ENCODE results near the gene FANCE.
"Not testable (repeated sequence)": the region's sequence is repeated elsewhere in the genome, so short reads cannot be mapped to it uniquely, and the experiment has no call there.

The FANCE gene

DNA sequence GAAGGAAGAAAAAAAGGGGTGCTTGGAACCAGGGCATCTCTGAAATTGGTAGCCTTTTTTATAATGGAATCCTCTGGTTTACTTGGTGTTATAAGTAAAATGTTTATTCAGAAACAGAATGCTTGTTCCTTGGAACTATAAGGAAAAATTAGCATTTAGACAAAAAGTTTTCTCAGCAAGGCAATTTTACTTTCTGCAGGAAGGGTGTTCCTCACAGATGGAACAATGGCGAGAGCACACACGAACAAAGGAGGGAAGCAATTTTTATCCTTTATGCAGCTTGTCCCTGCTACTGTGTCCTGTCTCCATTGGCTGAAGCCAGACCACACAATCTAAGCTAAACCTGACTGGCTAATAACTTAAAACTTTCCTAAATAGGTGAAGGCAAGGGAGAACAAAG lies 22.7 kb upstream of the FANCE start:
- Histone ChIP-seq H3F3A (ENCODE audit: insufficient read depth) (no peaks in the 10 kb centered on the region), H4K20me1 (ENCODE audit: low read depth, low read length) (no peaks in the 10 kb centered on the region), H3K27ac (ENCODE audit: low read depth, low read length) (no peak overlapping the region), H3K4me3 (ENCODE audit: insufficient read depth, low read length, poor library complexity, severe bottlenecking) (no peak overlapping the region), H3K27me3 (ENCODE audit: low read length) (no peaks in the 10 kb centered on the region), H3K9ac (ENCODE audit: low read length) (no peak overlapping the region), H3K36me3 (ENCODE audit: low read length) (no peaks in the 10 kb centered on the region), H2AFZ (ENCODE audit: low read depth, low read length, severe bottlenecking) (no peak overlapping the region), H3K4me2 (ENCODE audit: low read depth, low read length, poor library complexity, severe bottlenecking) (no peak overlapping the region), H3K9me2 (replicated peaks; ENCODE audit: insufficient read depth, low read length) (no peaks in the 10 kb centered on the region), H3K9me3 (ENCODE audit: insufficient read depth, low read length) (peaks cover 23% of the 10 kb centered on the region; the same call in 1 of the 2 replicates), H3K79me2 (ENCODE audit: insufficient read depth, low read length) (no peaks in the 10 kb centered on the region)
- TF ChIP-seq EZH2phosphoT487 (conservative IDR thresholded peaks at IDR 0.05; ENCODE audit: low read length), result no peak
- TF ChIP-seq, protein P1, sequence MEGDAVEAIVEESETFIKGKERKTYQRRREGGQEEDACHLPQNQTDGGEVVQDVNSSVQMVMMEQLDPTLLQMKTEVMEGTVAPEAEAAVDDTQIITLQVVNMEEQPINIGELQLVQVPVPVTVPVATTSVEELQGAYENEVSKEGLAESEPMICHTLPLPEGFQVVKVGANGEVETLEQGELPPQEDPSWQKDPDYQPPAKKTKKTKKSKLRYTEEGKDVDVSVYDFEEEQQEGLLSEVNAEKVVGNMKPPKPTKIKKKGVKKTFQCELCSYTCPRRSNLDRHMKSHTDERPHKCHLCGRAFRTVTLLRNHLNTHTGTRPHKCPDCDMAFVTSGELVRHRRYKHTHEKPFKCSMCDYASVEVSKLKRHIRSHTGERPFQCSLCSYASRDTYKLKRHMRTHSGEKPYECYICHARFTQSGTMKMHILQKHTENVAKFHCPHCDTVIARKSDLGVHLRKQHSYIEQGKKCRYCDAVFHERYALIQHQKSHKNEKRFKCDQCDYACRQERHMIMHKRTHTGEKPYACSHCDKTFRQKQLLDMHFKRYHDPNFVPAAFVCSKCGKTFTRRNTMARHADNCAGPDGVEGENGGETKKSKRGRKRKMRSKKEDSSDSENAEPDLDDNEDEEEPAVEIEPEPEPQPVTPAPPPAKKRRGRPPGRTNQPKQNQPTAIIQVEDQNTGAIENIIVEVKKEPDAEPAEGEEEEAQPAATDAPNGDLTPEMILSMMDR (IDR thresholded peaks at IDR 0.05; ENCODE audit: insufficient read depth, low read length, poor library complexity, severe bottlenecking), result no peak

DNA sequence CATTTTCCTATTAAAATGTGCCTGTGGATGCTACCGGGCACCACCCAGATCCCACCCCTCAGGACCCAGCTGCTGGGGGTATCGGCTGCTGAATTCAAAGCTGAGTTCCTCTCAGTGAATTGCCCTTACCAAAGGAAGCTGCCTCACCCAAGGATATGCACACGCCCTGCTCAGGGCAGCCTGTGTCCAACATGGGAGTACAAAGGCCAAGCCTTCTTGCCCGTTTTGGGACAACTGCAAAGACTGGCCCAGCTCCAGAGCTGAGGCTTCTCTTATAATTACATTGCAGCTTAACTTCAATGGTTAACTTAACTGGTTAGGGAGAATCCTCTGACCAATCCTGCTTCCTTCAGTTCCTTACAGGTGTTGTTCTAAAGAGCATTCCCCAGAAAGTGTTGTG lies 19.8 kb upstream of the FANCE start:
- no peaks in the 10 kb centered on the region for H3K9me2 ChIP-seq (replicated peaks; ENCODE audit: insufficient read depth, low read length)
- no peak overlapping the region for H3K4me3 ChIP-seq (ENCODE audit: insufficient read depth, low read length, poor library complexity, severe bottlenecking)
- peaks cover 23% of the 10 kb centered on the region; the same call in 1 of the 2 replicates for H3K9me3 ChIP-seq (ENCODE audit: insufficient read depth, low read length)
- H3K4me2 ChIP-seq (ENCODE audit: low read depth, low read length, poor library complexity, severe bottlenecking), result no peak overlapping the region
- no peaks in the 10 kb centered on the region for H4K20me1 ChIP-seq (ENCODE audit: low read depth, low read length)
- no peaks in the 10 kb centered on the region for H3K79me2 ChIP-seq (ENCODE audit: insufficient read depth, low read length)
- TF ChIP-seq EZH2phosphoT487 (conservative IDR thresholded peaks at IDR 0.05; ENCODE audit: low read length), result no peak
- TF ChIP-seq, protein P1 (IDR thresholded peaks at IDR 0.05; ENCODE audit: insufficient read depth, low read length, poor library complexity, severe bottlenecking), result no peak
- no peaks in the 10 kb centered on the region for H3F3A ChIP-seq (ENCODE audit: insufficient read depth)
- H3K27ac ChIP-seq (ENCODE audit: low read depth, low read length), result no peak overlapping the region
- no peaks in the 10 kb centered on the region for H3K27me3 ChIP-seq (ENCODE audit: low read length)
- H3K36me3 ChIP-seq (ENCODE audit: low read length), result no peaks in the 10 kb centered on the region
- H3K9ac ChIP-seq (ENCODE audit: low read length), result no peak overlapping the region
- H2AFZ ChIP-seq (ENCODE audit: low read depth, low read length, severe bottlenecking), result no peak overlapping the region

DNA sequence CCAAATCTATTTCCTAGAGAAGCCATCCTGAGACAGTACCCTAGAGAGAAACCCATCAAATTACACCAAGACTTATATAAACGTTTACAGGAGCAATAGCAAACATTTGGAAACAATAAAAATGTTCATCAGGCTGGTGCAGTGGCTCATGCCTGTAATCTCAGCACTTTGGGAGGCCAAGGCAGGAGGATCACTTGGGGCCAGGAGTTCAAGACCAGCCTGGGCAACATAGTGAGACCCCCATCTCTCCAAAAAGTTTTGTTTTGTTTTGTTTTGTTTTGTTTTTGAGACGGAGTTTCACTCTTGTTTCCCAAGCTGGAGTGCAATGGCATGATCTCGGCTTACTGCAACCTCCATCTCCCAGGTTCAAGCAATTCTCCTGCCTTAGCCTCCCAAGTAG lies 19.4 kb upstream of the FANCE start:
- not testable (repeated sequence) for H3K27ac ChIP-seq (ENCODE audit: low read depth, low read length); H3F3A ChIP-seq (ENCODE audit: insufficient read depth); H3K9me2 ChIP-seq (replicated peaks; ENCODE audit: insufficient read depth, low read length); H3K36me3 ChIP-seq (ENCODE audit: low read length); H3K79me2 ChIP-seq (ENCODE audit: insufficient read depth, low read length); H4K20me1 ChIP-seq (ENCODE audit: low read depth, low read length); H3K4me2 ChIP-seq (ENCODE audit: low read depth, low read length, poor library complexity, severe bottlenecking); H3K27me3 ChIP-seq (ENCODE audit: low read length); H2AFZ ChIP-seq (ENCODE audit: low read depth, low read length, severe bottlenecking); H3K4me3 ChIP-seq (ENCODE audit: insufficient read depth, low read length, poor library complexity, severe bottlenecking); H3K9ac ChIP-seq (ENCODE audit: low read length)
- peaks cover 23% of the 10 kb centered on the region; the same call in 1 of the 2 replicates for H3K9me3 ChIP-seq (ENCODE audit: insufficient read depth, low read length)

DNA sequence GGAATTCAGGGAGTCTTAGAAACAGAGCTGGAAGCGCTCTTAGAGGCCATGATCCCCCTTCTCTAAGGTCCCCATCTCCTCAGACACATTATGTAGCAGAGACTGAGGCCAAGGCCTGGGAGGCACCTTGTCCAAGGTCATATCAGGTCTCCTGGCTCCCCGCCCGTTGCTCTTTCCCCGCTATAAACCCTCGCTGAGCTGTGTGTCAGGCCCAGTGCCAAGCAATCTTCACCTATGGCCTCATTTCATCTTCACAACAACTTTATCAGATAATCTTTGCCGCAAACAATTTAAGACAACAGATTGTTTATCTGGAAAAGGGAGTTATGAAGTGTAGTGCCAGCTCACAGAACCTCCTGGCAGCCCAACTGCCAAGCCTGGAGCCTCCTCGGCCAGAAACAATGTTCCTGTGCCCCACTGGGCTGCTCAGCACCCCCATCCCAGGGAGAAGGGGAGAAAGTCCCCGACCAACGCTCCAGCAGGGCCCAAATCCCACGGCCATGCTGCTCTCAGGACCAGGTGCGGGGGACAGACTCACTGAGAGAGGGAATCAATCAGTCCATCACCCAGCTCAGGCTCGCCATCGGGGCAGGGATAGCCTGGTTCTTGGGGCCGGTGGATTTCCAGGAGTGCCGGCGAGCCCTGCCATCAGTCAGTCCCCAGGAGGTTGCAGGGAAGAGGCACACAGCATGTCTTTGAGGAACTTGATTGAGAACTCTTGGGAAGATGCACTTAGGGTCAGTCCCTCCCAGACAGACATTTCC lies 16.9 kb upstream of the FANCE start:
- H2AFZ ChIP-seq (ENCODE audit: low read depth, low read length, severe bottlenecking), result no peak overlapping the region

More for the DNA sequence above, 16.9 kb upstream of the FANCE start:
- Histone ChIP-seq H3K36me3 (ENCODE audit: low read length) (no peaks in the 10 kb centered on the region), H3K9me3 (ENCODE audit: insufficient read depth, low read length) (peaks cover 1% of the 10 kb centered on the region; the same call in 1 of the 2 replicates), H3K4me3 (ENCODE audit: insufficient read depth, low read length, poor library complexity, severe bottlenecking) (no peak overlapping the region), H3K9ac (ENCODE audit: low read length) (no peak overlapping the region), H3K27ac (ENCODE audit: low read depth, low read length) (no peak overlapping the region), H3K4me2 (ENCODE audit: low read depth, low read length, poor library complexity, severe bottlenecking) (no peak overlapping the region), H4K20me1 (ENCODE audit: low read depth, low read length) (no peaks in the 10 kb centered on the region), H3F3A (ENCODE audit: insufficient read depth) (no peaks in the 10 kb centered on the region), H3K27me3 (ENCODE audit: low read length) (no peaks in the 10 kb centered on the region), H3K9me2 (replicated peaks; ENCODE audit: insufficient read depth, low read length) (no peaks in the 10 kb centered on the region), H3K79me2 (ENCODE audit: insufficient read depth, low read length) (no peaks in the 10 kb centered on the region)
- TF ChIP-seq, protein P1 (IDR thresholded peaks at IDR 0.05; ENCODE audit: insufficient read depth, low read length, poor library complexity, severe bottlenecking), result no peak

Measured in SU-DHL-6 (cell line).